T-helper 2 cell treated with Interferon-gamma antibody and Interleukin-4, amounts not matched to agents 100 ng/mL and 5 ng/mL, for 36 hours (primary cell): ENCODE results near the gene WFDC8. TPM values are rescaled to one million over a fixed set of nuclear protein-coding genes. Genes with fewer than 3 reads are reported as not detected.

ENCODE experiments used
- intact Hi-C: fragments of 100-400 bp; cut with micrococcal nuclease; formaldehyde crosslinking; loops from one replicate; pipeline ENCODE4 v1.15.1; 2023
- total RNA-seq: library from RNA; stranded (reverse); gene quantifications from 2 replicates; pipeline ENCODE4 v1.2.3, GENCODE V29; 2022

Gene WFDC8
- total RNA-seq, 1 donor from 2014 or later = not detected

- intact Hi-C loops = no loop called here
These were observed 30.7 kb downstream of the WFDC8 start for GRCh38 chr20:45548410-45548809.

- intact Hi-C loops = no loop called here
These were observed 31.8 kb downstream of the WFDC8 start, which contains the start of gene EPPIN for GRCh38 chr20:45547206-45547770. TSS of gene EPPIN (minus strand) at chr20:45547401. CDS start at chr20:45547357, 44 bp downstream.

GRCh38 chr20:45545754-45546453 lies 33.2 kb downstream of the WFDC8 start:
- intact Hi-C loops = no loop called here

- intact Hi-C loops = no loop called here
These were observed 33.7 kb downstream of the WFDC8 start for GRCh38 chr20:45545351-45545750.

- intact Hi-C loops = no loop called here
These were observed 39.7 kb downstream of the WFDC8 start, which contains the start of gene WFDC6 for GRCh38 chr20:45539382-45539781. TSS of gene WFDC6 (minus strand) at chr20:45539482. CDS start at chr20:45539407, 75 bp downstream.

GRCh38 chr20:45538209-45538799 lies 40.8 kb downstream of the WFDC8 start:
- intact Hi-C loops = no loop called here

GRCh38 chr20:45527294-45527693 lies 51.8 kb downstream of the WFDC8 start:
- intact Hi-C loops = no loop called here

- intact Hi-C loops = no loop called here
These were observed 55.3 kb downstream of the WFDC8 start for GRCh38 chr20:45523821-45524220.

- intact Hi-C loops = no loop called here
These were observed 60.8 kb downstream of the WFDC8 start for GRCh38 chr20:45518282-45518681.

- intact Hi-C loops = no loop called here
These were observed 63.8 kb downstream of the WFDC8 start, which contains the start of gene SPINT3 for GRCh38 chr20:45515147-45515913. TSS of gene SPINT3 (minus strand) at chr20:45515622. CDS start at chr20:45515608, 14 bp downstream.

GRCh38 chr20:45510242-45510862 lies 68.7 kb downstream of the WFDC8 start:
- intact Hi-C loops = no loop called here

- intact Hi-C loops = no loop called here
These were observed 70.0 kb downstream of the WFDC8 start for GRCh38 chr20:45509091-45509490.

GRCh38 chr20:45508068-45508886 lies 70.8 kb downstream of the WFDC8 start:
- intact Hi-C loops = no loop called here

- intact Hi-C loops = no loop called here
These were observed 71.9 kb downstream of the WFDC8 start for GRCh38 chr20:45507011-45507820.

GRCh38 chr20:45506398-45506797 lies 72.7 kb downstream of the WFDC8 start:
- intact Hi-C loops = no loop called here

- intact Hi-C loops = no loop called here
These were observed 75.7 kb downstream of the WFDC8 start for GRCh38 chr20:45503403-45503802.

GRCh38 chr20:45502561-45502960 lies 76.5 kb downstream of the WFDC8 start:
- intact Hi-C loops = no loop called here
